GM23248 (cell line): ENCODE data around the gene CDC34.

Experiments
- EZH2 ChIP-seq: fragments of 200-600 bp; sonication (generic); IDR thresholded peaks from 2 replicates; pipeline ENCODE4 v1.6.1; 2018; ENCODE audit warnings: antibody characterized with exemption, mild to moderate bottlenecking; ENCODE audit not compliant: insufficient read depth, poor library complexity, severe bottlenecking
- EZH2phosphoT487 ChIP-seq: fragments of 200-600 bp; sonication (generic); IDR thresholded peaks from 2 replicates; pipeline ENCODE4 v1.6.1; 2018; ENCODE audit warnings: antibody characterized with exemption, moderate library complexity, mild to moderate bottlenecking, low read depth; ENCODE audit not compliant: insufficient read depth

- TF ChIP-seq EZH2 (no peak), EZH2phosphoT487 (no peak)
These were observed 57.5 kb downstream of the CDC34 start for GRCh38 chr19:588741-589692.
